HG03442 (cell line): ENCODE results near the gene MTNR1A.

ENCODE experiments used
- ATAC-seq: cut with Tn5 transposase; IDR thresholded peaks from one replicate; pipeline ENCODE4 v1.9.1; 2021; ENCODE audit warnings: mild to moderate bottlenecking, moderate library complexity; ENCODE audit not compliant: unreplicated experiment

MTNR1A gene

GRCh38 chr4:186497043-186497442 lies 58.3 kb downstream of the MTNR1A start:
- ATAC-seq, result no peak

- ATAC-seq, result no peak
These were observed 60.9 kb downstream of the MTNR1A start for GRCh38 chr4:186494496-186494895.

GRCh38 chr4:186487726-186488125 lies 67.6 kb downstream of the MTNR1A start:
- no peak for ATAC-seq

- no peak for ATAC-seq
These were observed 69.2 kb downstream of the MTNR1A start for GRCh38 chr4:186486172-186486571.

GRCh38 chr4:186485561-186486062 lies 69.8 kb downstream of the MTNR1A start:
- ATAC-seq, result no peak

- ATAC-seq, result no peak
These were observed 70.2 kb downstream of the MTNR1A start for GRCh38 chr4:186485150-186485549.

- ATAC-seq, result no peak
These were observed 71.7 kb downstream of the MTNR1A start for GRCh38 chr4:186483656-186484055.
